K562 (cell line): ENCODE data around the gene SLC27A4. TPM values are rescaled to one million over a fixed set of nuclear protein-coding genes. Genes with fewer than 3 reads are reported as not detected.

Experiments used
- ATAC-seq: fragments of 200-7000 bp; cut with Tn5 transposase; 3 replicates; pipeline ENCODE4 v1.9.1; 2020; ENCODE audit warnings: moderate library complexity
- BruUV-seq: library from RNA; stranded (reverse); fragments of 400-500 nt; replicated peaks from 2 replicates; lab custom pipeline; 2021; lab: Mats Ljungman, UMichigan
- CTCF ChIA-PET: fragments of 300-600 bp; formaldehyde crosslinking; extraction: SDS; loops from one replicate; lab custom pipeline; 2021; ENCODE audit warnings: low intra/inter-chr PET ratio; lab: Yijun Ruan, JAX
- POLR2A ChIA-PET: fragments of 300-600, 350-650 bp; sonication (Branson Sonifier 250); formaldehyde crosslinking; extraction: SDS; loops from one replicate; lab custom pipeline; 2021; ENCODE audit warnings: antibody characterized with exemption, inconsistent platforms; lab: Yijun Ruan, JAX
- DNase-seq, 4 experiments: peaks; one replicate each; pipeline versions ENCODE4 v3.0.0 to v3.0.0-alpha.2; 2011 to 2018; ENCODE audit warnings: low spot score in 3 of 4, mixed read lengths in 3 of 4; ENCODE audit errors: extremely low read depth in 1 of 4
- FAIRE-seq: peaks from 2 replicates; lab custom pipeline; 2011; peaks lifted over from hg19 to GRCh38; lab: Jason Lieb, UNC
- H2AFZ ChIP-seq: 2 replicates; pipeline ENCODE4 v1.6.0; 2011; ENCODE audit warnings: low read depth, low read length, control low read depth, inconsistent platforms
- H3K27ac ChIP-seq: fragments of 200-600 bp; 3 replicates; pipeline ENCODE4 v1.8.0; 2011; ENCODE audit warnings: low read depth, mild to moderate bottlenecking, control low read depth, inconsistent platforms, low read length, moderate library complexity, mixed read lengths; ENCODE audit errors: extremely low read depth
- H3K27me3 ChIP-seq, 2 experiments: fragments of 300-600 bp in 1 of 2; 2 replicates in 1 of 2; 3 replicates in 1 of 2; pipeline versions ENCODE4 v1.6.0 to v1.8.0; 2011; ENCODE audit warnings: inconsistent platforms in 2 of 2, low read length in 2 of 2, mild to moderate bottlenecking in 1 of 2, mixed read lengths in 1 of 2, moderate library complexity in 1 of 2; ENCODE audit not compliant: control insufficient read depth in 2 of 2, insufficient read depth in 2 of 2
- H3K36me3 ChIP-seq: fragments of 300-600 bp; 3 replicates; pipeline ENCODE4 v1.8.0; 2011; ENCODE audit warnings: mild to moderate bottlenecking, low read length, inconsistent platforms; ENCODE audit not compliant: control insufficient read depth, insufficient read depth
- H3K4me1 ChIP-seq, 2 experiments: fragments of 200-600 bp in 1 of 2; replicated peaks in 1 of 2; 2 replicates in 1 of 2; 3 replicates in 1 of 2; pipeline versions ENCODE4 v1.5.1 to v1.8.0; 2011; ENCODE audit warnings: inconsistent platforms in 2 of 2, low read length in 2 of 2, mild to moderate bottlenecking in 1 of 2, mixed read lengths in 1 of 2, moderate library complexity in 1 of 2; ENCODE audit not compliant: control insufficient read depth in 2 of 2, insufficient read depth in 2 of 2
- H3K4me2 ChIP-seq: 2 replicates; pipeline ENCODE4 v1.6.1; 2011; ENCODE audit warnings: low read length, control low read depth, inconsistent platforms, mixed read lengths; ENCODE audit not compliant: insufficient read depth
- H3K4me3 ChIP-seq: fragments of 200-600 bp; sonication (generic), shearing (Covaris generic); 2 replicates; pipeline ENCODE4 v1.5.1; 2016; ENCODE audit warnings: control low read depth, inconsistent platforms
- H3K79me2 ChIP-seq: fragments of 200-600 bp; 3 replicates; pipeline ENCODE4 v1.8.0; 2011; ENCODE audit warnings: low read length, inconsistent platforms; ENCODE audit not compliant: control insufficient read depth, insufficient read depth
- H3K9ac ChIP-seq, 2 experiments: 2 replicates each; pipeline versions ENCODE4 v1.6.0 to v1.6.1; 2011; ENCODE audit warnings: low read depth in 2 of 2, low read length in 2 of 2, control low read depth in 1 of 2, inconsistent platforms in 1 of 2, mild to moderate bottlenecking in 1 of 2, mixed read lengths in 1 of 2; ENCODE audit not compliant: insufficient read depth in 1 of 2
- H3K9me1 ChIP-seq: one replicate; pipeline ENCODE4 v1.6.0; 2011; ENCODE audit warnings: inconsistent platforms, mild to moderate bottlenecking, low read length, moderate library complexity; ENCODE audit not compliant: control insufficient read depth, insufficient read depth
- H3K9me3 ChIP-seq: replicated peaks from 2 replicates; pipeline ENCODE4 v1.5.1; 2011; ENCODE audit warnings: low read depth, low read length, inconsistent platforms; ENCODE audit not compliant: control insufficient read depth, insufficient read depth
- H4K20me1 ChIP-seq: replicated peaks from 2 replicates; pipeline ENCODE4 v1.6.1; 2011; ENCODE audit warnings: low read length, inconsistent platforms, mixed read lengths; ENCODE audit not compliant: control insufficient read depth, insufficient read depth
- HINFP ChIP-seq: fragments of 450-650 bp; conservative IDR thresholded peaks from 2 replicates; pipeline ENCODE4 v1.6.1; 2016; ENCODE audit warnings: missing genetic modification characterization, low read depth, mild to moderate bottlenecking, control low read depth, missing compliant biosample characterization
- KDM5B ChIP-seq: fragments of 200-600 bp; sonication (generic); IDR thresholded peaks from 2 replicates; pipeline ENCODE4 v1.6.1; 2012; ENCODE audit warnings: low read depth, mild to moderate bottlenecking, moderate library complexity, low read length, control low read depth, inconsistent platforms; ENCODE audit not compliant: insufficient replicate concordance
- MXI1 ChIP-seq: IDR thresholded peaks from 2 replicates; pipeline ENCODE4 v1.6.1; 2011; ENCODE audit warnings: low read depth, mild to moderate bottlenecking, improper control_type of control experiment, low read length
- PHF8 ChIP-seq: fragments of 200-600 bp; sonication (generic); IDR thresholded peaks from 2 replicates; pipeline ENCODE4 v1.6.1; 2012; ENCODE audit warnings: mixed run types, mild to moderate bottlenecking, inconsistent platforms, low read length, moderate library complexity, borderline replicate concordance
- SP2 ChIP-seq: IDR thresholded peaks from 2 replicates; pipeline ENCODE4 v1.6.1; 2011; ENCODE audit warnings: mild to moderate bottlenecking, low read depth, low read length, moderate library complexity; ENCODE audit not compliant: poor library complexity, severe bottlenecking; ENCODE audit errors: extremely low read depth
- ZBED1 ChIP-seq: IDR thresholded peaks from 2 replicates; pipeline ENCODE4 v1.6.1; 2014
- ZBTB8A ChIP-seq: fragments of 450-650 bp; IDR thresholded peaks from 2 replicates; pipeline ENCODE4 v1.6.1; 2018; ENCODE audit warnings: mild to moderate bottlenecking, moderate library complexity; ENCODE audit not compliant: partially characterized antibody
- ZFP30 ChIP-seq: fragments of 250-450 bp; sonication (Bioruptor Pico); IDR thresholded peaks from 2 replicates; pipeline ENCODE4 v1.8.0; 2022; ENCODE audit warnings: moderate library complexity, mild to moderate bottlenecking, inconsistent platforms, borderline replicate concordance
- ZNF511 ChIP-seq: sonication (generic); formaldehyde crosslinking; IDR thresholded peaks from 2 replicates; pipeline ENCODE4 v1.8.0; 2022; ENCODE audit warnings: mild to moderate bottlenecking, missing genetic modification reagents
- WGBS: fragments of 100-300 bp; shearing (Covaris generic); methylation state at CpG from one replicate; pipeline ENCODE4 v1.1.6; 2016; ENCODE audit warnings: low coverage, mixed read lengths; ENCODE audit not compliant: insufficient coverage; ENCODE audit errors: missing lambda C conversion rate; 5-methylcytosine and 5-hydroxymethylcytosine counted together
- in situ Hi-C: fragments of 300-500 bp; cut with MboI; formaldehyde crosslinking; loops from 4 replicates; pipeline ENCODE4 v1.15.0; 2018; ENCODE audit warnings: inconsistent platforms, mixed read lengths
- intact Hi-C: fragments of 100-400 bp; cut with micrococcal nuclease; formaldehyde crosslinking; loops from 2 replicates; pipeline ENCODE4 v1.14.2; 2022
- polyA plus RNA-seq, 8 experiments: library from polyadenylated mRNA; depleted of rRNA in 4 of 8; stranded (reverse) in 5 of 8; unstranded in 3 of 8; fragments of >200 nt; fragmentation: Nextera tagmentation in 2 of 8; fragmentation: Illumina TruSeq in 1 of 8; extraction: Ambion mirVana in 2 of 8; extraction: Trizol in 1 of 8; gene quantifications; 2 replicates each; pipeline versions ENCODE4 v1.2.1 to v1.2.3, GENCODE V29; 2011 to 2014; ENCODE audit warnings: inconsistent platforms in 1 of 8, missing spikeins in 1 of 8
- total RNA-seq, 7 experiments: library from RNA; depleted of rRNA in 6 of 7; stranded (reverse); fragments of >200 nt in 6 of 7; fragmentation: Illumina TruSeq in 2 of 7; extraction: Trizol in 2 of 7; gene quantifications; 2 replicates each; pipeline versions ENCODE4 v1.2.1 to v1.2.3, GENCODE V29; 2011 to 2021; ENCODE audit warnings: low replicate concordance in 1 of 7
- TF ChIP-seq, protein P1 (sequence below): fragments of 450-650 bp; formaldehyde crosslinking; IDR thresholded peaks from 2 replicates; pipeline ENCODE4 v1.4.0; 2020; ENCODE audit warnings: mild to moderate bottlenecking, mixed read lengths

Gene SLC27A4
- total and polyA plus RNA-seq, 9 of the 15 experiments (the other 6 are each of a cell fraction or from before 2014, with no cell fraction given): 0.25 to 35.7 (median 14.0) TPM

DNA sequence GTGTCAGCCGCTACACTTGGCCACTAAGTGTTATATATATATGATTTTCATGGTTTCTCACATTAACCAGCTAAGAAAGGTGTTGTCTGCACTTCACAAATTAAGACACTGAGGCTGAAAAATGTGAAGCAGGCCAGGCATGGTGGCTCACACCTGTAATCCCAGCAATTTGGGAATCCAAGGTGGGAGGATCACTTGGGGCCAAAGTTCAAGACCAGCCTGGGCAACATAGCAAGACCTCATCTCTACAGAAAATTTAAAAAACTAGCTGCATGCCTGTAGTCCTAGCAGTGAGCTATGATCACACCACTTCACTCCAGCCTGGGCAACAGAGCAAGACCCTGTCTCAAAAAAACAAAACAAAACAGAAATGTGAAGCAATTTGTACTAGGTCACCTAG, 15.9 kb upstream of the SLC27A4 start (continued):
- TF ChIP-seq SP2 (no peak), ZBTB8A (no peak)

DNA sequence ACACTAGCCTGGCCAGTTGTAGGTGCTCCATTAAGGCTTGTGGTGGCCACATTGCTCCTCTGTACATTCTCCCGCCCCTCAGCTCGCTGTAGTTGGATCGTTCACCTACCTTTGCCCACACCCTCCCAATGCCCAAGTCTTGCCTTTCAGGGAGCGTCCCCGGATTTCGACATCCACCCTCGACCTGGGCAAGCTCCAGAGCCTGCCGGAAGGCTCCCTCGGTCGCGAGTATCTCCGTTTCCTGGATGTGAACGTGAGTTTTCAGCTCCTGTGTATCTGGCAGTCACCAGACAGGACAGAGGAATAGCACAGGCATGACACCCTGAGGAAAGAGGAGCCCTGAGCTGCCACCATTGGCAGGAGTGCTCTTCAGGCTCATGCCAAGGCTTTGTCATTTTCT, 14.7 kb upstream of the SLC27A4 start:
- H4K20me1 ChIP-seq: 0 out of 2 replicates have a peak, but pooled peaks cover 4% of the 10 kb centered on the region
- H3K4me2 ChIP-seq: no peak overlapping the region
- no peaks in the 10 kb centered on the region for H3K9me1 ChIP-seq
- no peak for FAIRE-seq
- H3K4me1 ChIP-seq: peaks cover 13 to 32% of the 10 kb centered on the region in 2 experiments
- no peak for ATAC-seq
- intact Hi-C loops: no loop called here
- POLR2A ChIA-PET: interaction anchor here (1.1 to 3.7 kb wide), 3 partner anchors 10 to 15 kb away, joined by 3 to 51 read pairs (median 9); no protein-coding TSS in a partner anchor
- H3K27ac ChIP-seq: no peak overlapping the region
- H3K4me3 ChIP-seq: no peak overlapping the region
- no peaks in the 10 kb centered on the region for H3K27me3 ChIP-seq
- peak in 1 of 4 experiments; percentile 17 for DNase-seq
- in situ Hi-C loops: loop anchor here (10.0 kb wide), 1 partner anchor 1559 kb away; no protein-coding TSS in a partner anchor
- TF ChIP-seq PHF8: no peak
- TF ChIP-seq ZFP30: no peak
- TF ChIP-seq, protein P1, sequence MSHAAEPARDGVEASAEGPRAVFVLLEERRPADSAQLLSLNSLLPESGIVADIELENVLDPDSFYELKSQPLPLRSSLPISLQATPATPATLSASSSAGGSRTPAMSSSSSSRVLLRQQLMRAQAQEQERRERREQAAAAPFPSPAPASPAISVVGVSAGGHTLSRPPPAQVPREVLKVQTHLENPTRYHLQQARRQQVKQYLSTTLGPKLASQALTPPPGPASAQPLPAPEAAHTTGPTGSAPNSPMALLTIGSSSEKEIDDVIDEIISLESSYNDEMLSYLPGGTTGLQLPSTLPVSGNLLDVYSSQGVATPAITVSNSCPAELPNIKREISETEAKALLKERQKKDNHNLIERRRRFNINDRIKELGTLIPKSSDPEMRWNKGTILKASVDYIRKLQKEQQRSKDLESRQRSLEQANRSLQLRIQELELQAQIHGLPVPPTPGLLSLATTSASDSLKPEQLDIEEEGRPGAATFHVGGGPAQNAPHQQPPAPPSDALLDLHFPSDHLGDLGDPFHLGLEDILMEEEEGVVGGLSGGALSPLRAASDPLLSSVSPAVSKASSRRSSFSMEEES (CRISPR knock-in tag): no peak
- TF ChIP-seq ZBED1: no peak
- no peak for TF ChIP-seq MXI1
- TF ChIP-seq ZNF511 (CRISPR knock-in tag): no peak
- TF ChIP-seq KDM5B: no peak
- no peak for TF ChIP-seq HINFP (tag)
- CTCF ChIA-PET: no interaction called here
- WGBS: 90% methylated on average over 13 of the region's 13 CpGs
- no peak overlapping the region for H2AFZ ChIP-seq
- peaks cover 49% of the 10 kb centered on the region for H3K79me2 ChIP-seq
- H3K36me3 ChIP-seq: peaks cover 62% of the 10 kb centered on the region
- peak overlapping the region in 1 of 2 experiments; percentile 78; a peak in 2 of 4 replicates for H3K9ac ChIP-seq
- no TSS peak for BruUV-seq
- H3K9me3 ChIP-seq: no peaks in the 10 kb centered on the region
